Measurements from ENCODE around the gene CAMKMT.

The CAMKMT gene

GRCh38 chr2:44743473-44743872, 381.7 kb downstream of the CAMKMT start:
- no peak for DNase-seq (ENCODE audit: low read depth)

- DNase-seq (ENCODE audit: low read depth), result no peak
Measured at GRCh38 chr2:44744961-44745892, 383.5 kb downstream of the CAMKMT start.

DNA sequence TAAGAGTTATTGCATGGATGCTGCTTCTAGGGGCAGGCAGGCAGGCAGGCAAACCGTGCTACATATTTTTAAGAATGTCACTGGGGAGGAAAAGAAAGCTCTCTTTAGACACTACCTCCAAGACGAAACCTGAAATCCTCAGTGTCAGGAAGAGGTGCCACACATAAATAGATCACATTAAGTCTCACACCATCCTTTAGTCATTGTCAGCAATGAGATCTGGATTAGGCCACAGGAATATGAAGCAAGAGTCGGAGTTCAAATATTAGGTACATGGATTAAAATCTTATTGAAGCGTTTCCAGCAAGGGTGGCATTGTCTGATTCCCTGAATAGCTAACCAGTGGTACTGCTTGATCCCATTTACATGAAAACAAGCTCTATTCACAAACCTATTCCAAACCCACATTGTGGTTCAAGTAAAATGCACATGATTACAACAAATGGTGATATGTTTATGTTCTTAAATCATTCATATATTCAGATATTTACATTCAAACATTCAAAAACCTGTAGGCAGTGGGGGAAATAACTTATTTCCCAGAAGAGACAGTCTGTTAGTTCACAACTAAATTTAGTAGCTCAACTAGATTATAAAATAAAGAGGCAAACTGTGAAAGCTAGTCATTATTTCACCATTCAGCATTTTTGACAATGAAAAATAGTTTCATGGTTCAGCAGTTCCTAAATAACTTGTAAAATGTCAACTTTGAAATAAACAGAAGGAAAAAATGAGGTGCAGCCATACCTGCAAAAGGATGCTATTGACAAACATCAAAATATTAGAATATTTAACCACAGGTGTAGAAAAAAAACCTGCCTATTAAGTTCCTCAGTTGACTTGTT, 384.4 kb downstream of the CAMKMT start:
- DNase-seq (ENCODE audit: low read depth), result no peak

GRCh38 chr2:44746856-44747615, 385.3 kb downstream of the CAMKMT start:
- no peak for DNase-seq (ENCODE audit: low read depth)

- DNase-seq (ENCODE audit: low read depth), result no peak
Measured at GRCh38 chr2:44747794-44748193, 386.0 kb downstream of the CAMKMT start.

DNA sequence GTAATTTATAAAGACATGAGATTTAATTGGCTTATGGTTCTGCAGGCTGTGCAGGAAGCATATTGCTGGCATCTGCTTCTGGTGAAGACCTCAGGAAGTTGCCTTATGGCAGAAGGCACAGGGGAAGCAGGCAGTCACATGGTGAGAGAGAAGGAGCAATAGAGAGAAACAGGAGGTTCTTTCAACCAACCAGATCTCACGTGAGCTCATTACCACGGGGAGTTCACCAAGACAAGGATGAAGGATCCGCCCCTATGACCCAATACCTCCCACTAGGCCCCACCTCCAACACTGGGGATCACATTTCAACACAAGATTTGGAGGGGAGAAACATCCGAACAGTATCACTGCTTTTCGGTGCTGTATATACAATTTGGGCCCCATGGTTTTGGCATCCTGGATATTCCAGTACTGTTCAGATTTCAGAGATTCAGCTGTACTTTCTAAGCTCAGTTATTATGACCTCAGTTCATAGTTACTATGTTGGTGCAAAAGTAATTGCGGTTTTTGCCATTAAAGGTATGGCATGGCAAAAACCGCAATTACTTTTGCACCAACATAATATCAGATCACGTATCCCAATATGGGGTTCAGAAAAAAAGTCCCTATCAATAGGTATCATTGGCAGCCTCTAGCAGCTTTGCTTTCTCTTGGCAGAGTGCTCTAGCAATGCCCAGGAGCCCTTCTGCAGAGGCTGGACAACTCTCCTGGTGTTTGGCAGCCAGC, 390.2 kb downstream of the CAMKMT start:
- no peak for DNase-seq (ENCODE audit: low read depth)

DNA sequence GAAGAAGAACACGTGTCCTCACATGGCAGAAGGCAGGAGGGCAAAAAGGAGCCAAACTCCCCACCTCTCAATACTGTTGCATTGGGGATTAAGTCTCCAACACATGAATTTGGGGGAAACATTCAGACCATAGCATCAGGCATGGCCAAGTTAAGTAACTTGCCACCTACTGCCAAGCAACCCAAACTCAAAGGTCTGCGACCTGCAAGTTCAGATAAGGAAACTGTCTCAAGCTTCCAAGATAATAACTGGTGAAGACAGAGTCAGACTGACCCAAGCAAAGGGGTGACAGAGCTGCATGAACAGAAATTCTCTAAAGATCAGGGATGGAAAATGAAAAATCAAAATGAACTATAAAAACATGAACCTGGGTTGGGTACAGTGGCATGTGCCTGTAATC, 391.0 kb downstream of the CAMKMT start:
- no peak for DNase-seq (ENCODE audit: low read depth)

- no peak for DNase-seq (ENCODE audit: low read depth)
Measured at GRCh38 chr2:44753552-44754285, 392.0 kb downstream of the CAMKMT start.

GRCh38 chr2:44758591-44758990, 396.8 kb downstream of the CAMKMT start:
- DNase-seq (ENCODE audit: low read depth), result no peak

- no peak for DNase-seq (ENCODE audit: low read depth)
Measured at GRCh38 chr2:44759823-44760222, 398.1 kb downstream of the CAMKMT start.

DNA sequence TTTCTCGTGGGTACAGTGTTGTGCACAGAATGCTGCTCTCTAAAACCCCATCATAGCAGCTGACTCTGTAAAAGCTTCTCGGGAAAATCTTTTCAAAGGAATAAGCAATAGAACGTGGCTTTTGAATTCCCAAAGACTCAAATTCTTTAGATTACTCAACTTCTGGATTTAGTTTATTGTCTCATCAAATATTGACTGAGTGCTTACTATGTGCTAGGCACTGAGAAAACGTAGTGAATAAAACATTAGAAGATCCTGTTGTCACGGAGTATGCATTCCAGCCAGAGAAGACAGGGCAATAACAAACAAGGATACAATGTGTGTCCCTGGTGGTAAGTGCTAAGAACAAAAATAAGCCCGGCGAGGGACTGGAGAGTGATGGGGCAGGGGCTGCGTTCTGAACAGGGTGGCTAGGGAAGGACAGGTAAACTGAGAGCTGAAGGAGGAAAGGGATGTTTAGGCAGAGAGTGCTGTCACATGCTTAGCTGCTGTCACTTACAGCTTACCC, 401.6 kb downstream of the CAMKMT start:
- no peak for DNase-seq (ENCODE audit: low read depth)

GRCh38 chr2:44766220-44766619, 404.5 kb downstream of the CAMKMT start:
- no peak for DNase-seq (ENCODE audit: low read depth)

DNA sequence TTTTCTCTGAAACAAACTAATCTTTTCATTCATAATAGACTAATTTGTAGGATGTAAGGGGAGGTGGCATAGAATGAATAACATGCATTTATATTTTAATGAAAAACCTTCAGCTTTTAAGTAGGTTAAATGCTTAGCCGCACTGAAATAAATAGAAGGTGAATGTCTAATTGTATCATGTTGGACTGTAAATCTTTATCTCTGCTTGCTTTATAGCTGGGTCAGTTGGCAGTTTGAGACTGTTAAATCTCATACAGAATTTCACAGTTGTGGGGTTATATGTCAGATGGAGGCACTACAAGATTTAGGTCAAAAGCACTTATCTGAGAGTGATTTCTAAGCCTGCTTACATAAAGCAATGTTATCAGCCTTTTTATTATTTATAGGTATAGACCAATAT, 405.0 kb downstream of the CAMKMT start:
- DNase-seq (ENCODE audit: low read depth), result no peak

- DNase-seq (ENCODE audit: low read depth), result no peak
Measured at GRCh38 chr2:44767691-44768090, 405.9 kb downstream of the CAMKMT start.

GRCh38 chr2:44768438-44769236, 406.9 kb downstream of the CAMKMT start:
- DNase-seq (ENCODE audit: low read depth), result no peak

DNA sequence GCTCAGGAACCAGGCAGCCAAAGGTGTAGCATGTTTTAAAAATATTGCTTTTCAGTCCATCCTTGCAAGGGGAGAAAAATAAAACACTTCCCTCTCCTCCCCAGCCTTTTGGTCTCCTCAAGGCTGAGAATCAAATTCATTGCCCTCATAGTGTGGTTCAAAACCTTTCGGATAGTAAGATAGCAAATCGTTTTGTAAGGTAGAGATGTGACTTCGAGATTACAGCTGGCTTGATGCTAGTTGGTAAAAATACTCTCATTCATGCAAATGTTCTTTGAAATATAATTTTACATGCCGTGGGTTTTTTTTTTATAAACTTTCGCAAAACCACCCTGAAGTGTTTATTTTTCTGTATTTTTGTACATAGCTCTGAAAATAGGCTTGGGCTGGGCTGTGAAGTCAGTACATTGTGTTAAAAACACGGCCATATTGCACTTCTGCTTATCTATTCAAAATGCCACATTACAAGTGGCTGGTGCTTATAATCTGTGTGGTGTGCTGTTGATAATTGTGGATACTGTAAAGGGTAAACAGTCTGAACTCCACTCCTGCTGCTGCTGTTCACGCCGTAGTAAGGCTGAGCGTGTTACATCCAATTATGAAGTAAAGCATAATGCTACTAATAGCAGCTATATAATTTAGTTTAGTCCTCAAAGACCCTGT, 407.7 kb downstream of the CAMKMT start:
- DNase-seq (ENCODE audit: low read depth), result no peak

DNA sequence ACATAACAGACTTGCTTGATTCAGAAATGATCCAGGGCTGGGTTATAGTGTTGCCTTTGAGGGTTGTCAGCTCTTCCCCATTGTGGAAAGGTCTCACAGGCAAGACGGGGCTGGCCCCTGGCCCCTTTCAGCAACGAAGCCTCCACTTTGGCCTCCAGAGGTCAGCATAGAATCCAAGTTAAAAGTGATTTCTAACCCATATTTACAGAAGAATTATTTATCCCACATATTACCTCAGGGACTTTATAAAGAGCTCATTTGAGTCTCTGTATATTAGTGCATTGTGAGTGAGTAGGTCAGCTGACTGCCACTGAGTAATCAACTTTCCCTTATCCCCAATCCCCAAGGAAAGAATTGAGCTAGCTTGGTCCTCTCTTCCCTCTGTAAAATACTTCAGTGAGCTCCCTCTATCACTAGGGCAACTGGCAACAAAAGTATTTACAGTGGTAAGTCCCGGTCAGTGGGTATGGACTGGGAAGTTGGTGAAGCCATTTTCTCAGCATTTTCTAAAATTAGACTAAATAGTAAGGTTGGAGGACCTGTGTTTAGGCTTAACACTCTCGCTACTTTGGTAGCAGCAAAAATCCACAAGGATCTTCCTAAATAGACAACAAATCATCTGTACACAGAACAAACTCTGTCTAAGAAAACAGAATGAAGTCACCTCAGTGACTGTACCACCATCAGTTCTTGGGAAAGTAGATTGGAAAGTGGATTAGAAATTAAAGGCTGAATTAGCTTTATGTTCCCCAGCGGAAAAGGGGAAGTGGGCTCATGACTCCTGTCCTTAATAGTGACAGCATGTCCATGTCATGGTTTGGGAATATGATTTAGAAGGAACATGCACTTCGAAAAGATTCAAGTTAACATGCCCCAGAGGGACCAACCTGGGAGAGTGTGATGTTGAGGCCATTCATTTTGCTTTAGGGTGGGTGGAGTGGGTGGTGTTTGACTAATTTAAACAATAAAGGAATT, 408.8 kb downstream of the CAMKMT start:
- no peak for DNase-seq (ENCODE audit: low read depth)

DNA sequence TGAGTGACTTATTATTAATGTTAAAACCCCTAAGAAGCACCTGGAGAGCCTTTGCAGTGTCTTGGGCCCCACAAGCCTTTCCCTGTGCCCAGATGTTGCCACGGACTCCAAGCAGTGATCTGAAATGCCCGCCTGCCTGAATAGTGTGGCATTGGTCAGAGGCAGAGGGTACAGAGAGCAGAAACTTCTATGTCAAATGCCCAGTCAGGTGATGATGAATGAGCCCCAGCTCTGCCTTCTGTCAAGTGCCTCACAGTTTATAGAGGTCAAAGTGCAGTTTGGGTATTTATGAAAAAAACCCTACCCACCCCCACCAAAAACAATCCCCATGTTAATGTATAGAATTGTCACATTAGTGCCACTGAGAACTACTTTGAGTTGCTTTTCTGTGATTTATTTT, 409.8 kb downstream of the CAMKMT start:
- DNase-seq (ENCODE audit: low read depth), result no peak

Measured in activated T-cell treated with anti-CD3 and anti-CD28 coated beads for 24 hours (primary cell).